Lower leg skin (tissue), 3 donors: Measurements from ENCODE around the gene DLG5.

Experiments
- POLR2A ChIP-seq, 2 donors: fragments of 450-650 bp; IDR thresholded peaks; one replicate each; pipeline ENCODE4 v1.6.1; 2016 to 2017; ENCODE audit warnings: antibody characterized with exemption in 2 of 2, mild to moderate bottlenecking in 1 of 2, moderate library complexity in 1 of 2
- TF ChIP-seq, protein P1 (sequence below), 3 donors: fragments of 450-650 bp; IDR thresholded peaks; one replicate each; pipeline ENCODE4 v1.5.1; 2016; ENCODE audit warnings: antibody characterized with exemption in 3 of 3, mild to moderate bottlenecking in 3 of 3, moderate library complexity in 2 of 3

DNA sequence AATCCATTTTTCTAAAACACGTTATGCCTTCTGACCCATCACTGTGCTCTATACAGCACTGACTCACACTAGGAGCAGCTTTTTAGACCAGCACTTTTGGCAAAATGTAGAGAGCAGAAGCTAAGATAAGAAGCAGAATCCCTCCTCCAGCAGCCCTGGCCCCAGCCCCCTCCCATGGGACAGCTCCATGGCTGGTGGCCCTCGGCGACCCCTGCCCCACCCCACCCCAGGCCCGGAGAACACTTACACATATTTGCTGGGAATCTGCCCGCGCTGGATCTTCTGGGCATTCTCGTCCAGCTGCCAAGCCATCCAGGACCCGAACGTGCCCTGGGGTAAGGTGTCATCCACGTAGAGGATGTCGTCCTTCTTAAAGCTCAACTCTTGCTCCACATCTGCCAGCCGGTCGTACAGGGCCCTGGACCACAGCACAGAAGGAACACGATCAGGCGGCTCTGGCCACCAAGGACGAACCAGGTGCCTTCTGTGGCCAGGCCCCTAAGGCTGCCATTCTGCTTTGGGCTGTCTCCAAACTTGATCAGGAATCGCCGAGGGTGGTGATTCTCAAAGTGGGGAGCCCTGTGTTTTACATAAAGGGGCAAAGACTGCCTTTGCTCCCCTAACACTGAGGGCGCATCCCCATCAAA, 119.9 kb downstream of the DLG5 start:
- TF ChIP-seq, protein P1, sequence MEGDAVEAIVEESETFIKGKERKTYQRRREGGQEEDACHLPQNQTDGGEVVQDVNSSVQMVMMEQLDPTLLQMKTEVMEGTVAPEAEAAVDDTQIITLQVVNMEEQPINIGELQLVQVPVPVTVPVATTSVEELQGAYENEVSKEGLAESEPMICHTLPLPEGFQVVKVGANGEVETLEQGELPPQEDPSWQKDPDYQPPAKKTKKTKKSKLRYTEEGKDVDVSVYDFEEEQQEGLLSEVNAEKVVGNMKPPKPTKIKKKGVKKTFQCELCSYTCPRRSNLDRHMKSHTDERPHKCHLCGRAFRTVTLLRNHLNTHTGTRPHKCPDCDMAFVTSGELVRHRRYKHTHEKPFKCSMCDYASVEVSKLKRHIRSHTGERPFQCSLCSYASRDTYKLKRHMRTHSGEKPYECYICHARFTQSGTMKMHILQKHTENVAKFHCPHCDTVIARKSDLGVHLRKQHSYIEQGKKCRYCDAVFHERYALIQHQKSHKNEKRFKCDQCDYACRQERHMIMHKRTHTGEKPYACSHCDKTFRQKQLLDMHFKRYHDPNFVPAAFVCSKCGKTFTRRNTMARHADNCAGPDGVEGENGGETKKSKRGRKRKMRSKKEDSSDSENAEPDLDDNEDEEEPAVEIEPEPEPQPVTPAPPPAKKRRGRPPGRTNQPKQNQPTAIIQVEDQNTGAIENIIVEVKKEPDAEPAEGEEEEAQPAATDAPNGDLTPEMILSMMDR (IDR thresholded peaks at IDR 0.05), result no peak
- no peak for TF ChIP-seq POLR2A (IDR thresholded peaks at IDR 0.05)
